G401 (cell line): ENCODE measurements around the gene SEBOX. TPM values are rescaled to one million over a fixed set of nuclear protein-coding genes. Genes with fewer than 3 reads are reported as not detected.

ENCODE experiments used
- DNase-seq: peaks from one replicate; pipeline ENCODE4 v3.0.0-alpha.2; 2015; ENCODE audit warnings: low spot score
- in situ Hi-C: cut with HindIII; loops from 2 replicates; pipeline ENCODE4 v1.10.0; 2016; ENCODE audit warnings: low sequenced_read_pairs, mixed read lengths
- total RNA-seq: library from RNA; depleted of rRNA; stranded (reverse); fragments of >200 nt; shearing (Covaris generic); gene quantifications from 2 replicates; pipeline ENCODE4 v1.2.3, GENCODE V29; 2014; rRNA removed

Gene SEBOX, protein sequence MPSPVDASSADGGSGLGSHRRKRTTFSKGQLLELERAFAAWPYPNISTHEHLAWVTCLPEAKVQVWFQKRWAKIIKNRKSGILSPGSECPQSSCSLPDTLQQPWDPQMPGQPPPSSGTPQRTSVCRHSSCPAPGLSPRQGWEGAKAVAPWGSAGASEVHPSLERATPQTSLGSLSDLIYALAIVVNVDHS
- total RNA-seq, result not detected in 2 replicates

DNA sequence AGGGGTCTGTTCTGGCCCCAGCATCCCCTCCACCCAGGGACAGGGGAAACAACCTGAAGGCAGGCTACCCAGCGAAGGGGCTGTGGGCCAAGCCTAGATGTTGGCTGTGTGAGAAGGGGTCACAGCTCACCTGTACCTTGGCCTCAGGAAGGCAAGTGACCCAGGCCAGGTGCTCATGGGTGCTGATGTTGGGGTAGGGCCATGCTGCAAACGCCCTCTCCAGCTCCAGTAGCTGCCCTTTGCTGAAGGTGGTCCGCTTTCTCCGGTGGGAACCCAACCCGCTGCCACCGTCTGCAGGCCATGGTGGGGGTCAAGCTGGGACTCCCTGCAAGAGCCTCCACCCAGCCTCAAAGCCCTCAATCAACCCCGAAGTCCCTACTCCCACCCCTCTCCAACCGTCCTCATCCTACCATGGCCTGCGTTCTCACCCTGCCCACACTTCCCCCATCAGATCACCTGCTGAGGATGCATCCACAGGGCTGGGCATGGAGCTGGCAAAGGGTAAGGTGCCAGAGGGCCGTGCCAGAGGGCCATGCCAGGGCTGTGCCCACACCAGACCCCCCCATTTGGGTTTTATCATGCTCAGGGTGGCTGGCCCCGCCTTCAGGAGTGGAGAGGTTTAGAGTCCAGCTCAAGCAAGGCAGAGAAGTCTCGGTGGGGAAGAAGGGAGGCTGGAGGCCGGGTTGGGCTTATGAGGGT lies at the start of gene SEBOX:
Gene SEBOX (minus strand): TSS at position 535 of the 699 bp plus-strand sequence. CDS start 48 bp downstream, at position 487.
- DNase-seq, result no peak
- in situ Hi-C loops, result no loop called here

DNA sequence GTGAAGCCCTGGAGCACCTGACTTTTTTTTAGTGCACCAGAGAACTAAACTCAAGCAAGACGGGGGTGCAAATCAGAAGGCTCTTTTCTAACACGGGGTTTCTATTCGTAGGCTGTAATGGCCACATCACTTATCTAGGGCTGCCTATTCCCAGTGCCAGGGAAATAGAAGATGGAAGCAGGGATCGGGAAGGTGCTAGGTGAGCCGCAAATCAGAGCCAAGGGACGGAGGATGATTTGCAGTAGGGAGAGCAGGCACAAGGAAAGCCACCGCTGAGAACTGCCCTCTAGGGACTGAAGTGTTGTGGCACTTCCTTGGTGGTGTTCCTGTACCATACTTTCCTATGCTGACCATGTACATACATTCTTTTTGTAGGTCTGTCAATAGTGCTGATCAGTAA lies 48.8 kb upstream of the SEBOX start:
- in situ Hi-C loops, result no loop called here
- no peak for DNase-seq

DNA sequence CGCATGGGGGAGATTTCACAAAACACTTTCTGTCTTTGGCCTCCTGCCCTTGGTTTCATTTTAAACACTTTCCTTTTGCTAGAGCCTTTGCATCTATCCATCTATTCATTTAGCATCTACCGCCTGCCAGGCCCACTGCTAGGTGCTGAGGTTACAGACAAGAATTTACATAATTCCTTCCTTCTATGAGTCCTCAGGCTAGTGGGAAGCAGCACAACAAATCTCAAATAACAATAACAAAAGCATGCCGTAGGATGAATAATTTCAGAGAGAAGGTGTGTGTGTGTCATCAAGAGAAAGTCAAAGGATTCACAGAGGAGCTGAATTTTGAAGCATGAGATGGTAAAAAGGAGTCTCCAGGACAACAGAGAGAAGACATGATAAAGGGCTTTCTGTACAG lies 47.1 kb upstream of the SEBOX start:
- DNase-seq, result no peak
- in situ Hi-C loops, result no loop called here

DNA sequence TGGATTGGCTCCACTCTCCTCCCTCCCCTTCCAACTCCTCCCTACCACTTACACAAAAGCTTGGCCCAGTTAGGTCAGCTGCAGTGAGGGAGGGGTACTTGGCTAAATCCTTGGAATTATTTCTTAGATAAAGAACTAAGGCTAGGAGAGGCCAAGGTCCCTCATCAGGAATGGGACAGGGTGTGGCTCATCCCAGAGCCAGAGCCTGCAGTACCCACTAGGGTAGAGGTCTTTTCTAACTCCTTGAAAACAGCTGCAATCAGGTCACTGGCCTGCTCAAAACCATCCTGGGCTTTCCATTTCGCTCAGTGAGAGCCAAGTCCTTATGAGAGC lies 42.9 kb upstream of the SEBOX start:
- no peak for DNase-seq
- in situ Hi-C loops, result no loop called here

DNA sequence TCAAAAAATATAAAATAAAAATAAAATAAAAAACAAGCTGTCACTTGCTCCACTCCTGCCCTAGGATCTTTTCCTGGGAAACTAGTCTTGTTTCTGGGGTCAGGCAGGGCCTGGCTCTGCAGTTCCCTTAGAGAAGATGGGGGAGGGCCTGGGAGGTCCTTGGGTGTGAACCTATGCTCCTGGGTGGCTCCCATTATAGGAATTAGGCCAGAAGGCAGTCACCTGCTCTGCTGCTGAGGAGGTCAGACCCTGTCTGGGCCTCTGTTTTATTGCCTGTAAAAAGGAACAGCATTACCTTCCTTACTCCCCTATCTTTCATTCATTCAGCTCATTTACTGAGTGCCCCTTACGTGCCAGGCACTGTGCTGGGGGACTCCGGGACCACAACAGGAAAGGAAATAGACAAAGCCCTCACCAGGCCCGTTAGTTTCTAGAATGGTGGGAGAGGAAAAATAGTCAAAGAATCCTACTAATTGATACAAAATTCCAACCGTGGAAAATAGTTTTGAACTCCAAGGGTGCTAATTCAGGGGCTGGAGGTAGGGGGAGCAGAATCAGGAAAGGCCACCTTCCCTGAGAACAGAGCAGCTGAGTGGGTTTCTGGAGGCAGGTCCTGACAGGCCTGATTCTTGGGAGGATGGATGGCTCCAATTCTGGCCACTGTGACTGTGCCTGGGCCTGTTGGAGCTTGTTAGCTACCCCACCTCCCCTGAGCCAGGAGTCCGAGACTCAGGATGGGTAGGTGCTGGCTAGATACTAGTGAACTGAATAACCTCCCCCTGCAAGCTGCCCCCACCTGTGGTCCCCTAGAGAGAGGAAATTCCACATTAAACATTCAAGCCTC lies 42.4 kb upstream of the SEBOX start:
- DNase-seq, result peak; percentile 60
- in situ Hi-C loops, result no loop called here

DNA sequence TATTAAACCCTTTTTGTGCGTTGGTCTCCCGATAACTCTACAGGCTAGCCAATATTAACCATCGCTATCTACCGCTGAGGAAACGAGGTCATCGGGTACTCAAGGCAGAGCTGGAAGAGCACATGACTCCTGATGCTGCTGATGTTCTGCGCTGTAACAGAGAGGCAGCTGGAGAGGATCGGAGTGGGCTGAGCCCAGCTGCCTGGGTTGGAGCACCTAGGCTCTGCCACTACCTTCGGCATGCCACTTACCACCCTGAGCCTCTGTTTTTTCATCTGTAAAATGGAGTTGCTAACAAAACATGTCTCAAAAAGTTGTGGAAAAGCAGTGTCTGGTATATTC lies 41.4 kb upstream of the SEBOX start:
- peak; percentile 43 for DNase-seq
- in situ Hi-C loops, result no loop called here

DNA sequence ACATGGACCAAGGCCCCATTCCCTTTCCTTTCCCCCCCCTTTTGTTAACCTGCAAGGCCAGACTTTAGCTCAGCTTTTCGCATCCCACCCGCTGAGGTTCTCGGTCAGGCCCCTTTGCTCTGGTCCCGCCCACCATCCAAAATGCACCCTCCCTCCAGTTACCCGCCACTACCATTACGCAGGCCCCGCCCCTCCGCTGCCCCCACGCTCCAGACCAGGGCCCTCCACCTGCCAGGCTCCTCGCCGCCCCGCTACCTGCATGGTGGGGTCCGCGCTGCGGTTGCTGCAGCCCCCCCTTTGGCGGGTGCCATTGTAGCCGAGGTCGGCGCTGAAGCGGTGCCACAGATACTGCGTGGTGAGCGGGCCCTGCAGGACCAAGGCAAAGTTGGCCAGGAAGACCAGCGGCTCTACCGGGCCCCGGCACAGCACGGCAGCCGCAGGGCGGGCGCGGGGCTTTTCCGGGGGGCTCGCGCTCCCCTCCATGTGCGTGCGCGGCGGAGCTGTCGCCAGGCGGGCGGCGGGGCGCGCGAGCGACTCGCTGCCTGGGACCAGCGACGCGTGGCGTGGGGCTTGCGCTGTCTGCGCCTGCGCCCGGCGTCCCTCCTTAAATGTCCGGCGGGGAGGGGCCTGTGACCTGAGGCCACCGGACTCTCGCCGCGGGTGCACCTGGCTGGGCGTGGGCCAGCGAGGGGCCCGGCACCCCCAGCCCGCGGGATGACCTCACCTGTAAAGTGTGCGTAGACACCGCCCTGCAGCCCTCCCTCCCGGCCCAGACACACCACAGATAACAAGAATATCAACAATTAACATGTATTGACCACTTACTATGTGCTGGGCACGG lies 40.9 kb upstream of the SEBOX start, which contains the start of gene SLC46A1:
Gene SLC46A1 (minus strand): TSS at position 581 of the 841 bp plus-strand sequence. CDS start 98 bp downstream, at position 483.
- DNase-seq, result peak; percentile 84
- in situ Hi-C loops, result no loop called here

DNA sequence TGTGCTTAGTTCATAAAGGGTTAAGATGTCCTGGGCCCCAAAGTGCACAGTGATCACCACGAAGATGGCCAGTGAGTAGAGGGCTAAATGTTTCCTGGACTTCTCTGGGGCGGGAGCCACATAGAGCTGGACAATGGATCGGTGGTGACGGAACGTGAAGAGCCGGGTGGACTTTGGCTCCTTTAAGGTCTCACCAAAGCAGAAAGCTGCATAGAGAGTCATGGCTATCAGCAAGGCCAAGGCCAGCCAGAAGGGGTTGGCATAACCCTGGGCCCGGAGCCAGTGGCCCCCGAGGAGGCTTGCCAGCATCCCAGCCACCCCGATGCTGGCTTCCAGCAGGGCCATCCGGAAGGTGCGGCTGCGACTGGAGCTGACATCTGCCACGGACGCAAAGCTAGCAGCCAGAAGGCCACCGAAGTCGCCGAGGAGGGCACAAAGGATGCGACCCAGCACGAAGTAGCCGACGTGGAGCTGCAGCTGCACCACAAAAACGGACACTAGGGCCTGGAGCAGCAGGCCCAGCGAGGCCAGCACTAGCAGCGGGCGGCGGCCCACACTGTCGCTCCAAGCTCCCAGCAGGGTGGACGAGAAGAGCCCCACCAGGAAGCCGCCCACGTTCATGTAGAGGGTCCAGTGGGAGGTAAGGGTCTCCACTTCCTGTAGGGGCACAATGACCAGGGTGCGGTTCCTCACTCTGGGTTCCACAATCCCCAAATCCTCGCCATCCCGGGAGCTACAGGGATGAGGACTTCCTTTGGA lies 40.0 kb upstream of the SEBOX start:
- in situ Hi-C loops, result no loop called here
- DNase-seq, result peak; percentile 64

DNA sequence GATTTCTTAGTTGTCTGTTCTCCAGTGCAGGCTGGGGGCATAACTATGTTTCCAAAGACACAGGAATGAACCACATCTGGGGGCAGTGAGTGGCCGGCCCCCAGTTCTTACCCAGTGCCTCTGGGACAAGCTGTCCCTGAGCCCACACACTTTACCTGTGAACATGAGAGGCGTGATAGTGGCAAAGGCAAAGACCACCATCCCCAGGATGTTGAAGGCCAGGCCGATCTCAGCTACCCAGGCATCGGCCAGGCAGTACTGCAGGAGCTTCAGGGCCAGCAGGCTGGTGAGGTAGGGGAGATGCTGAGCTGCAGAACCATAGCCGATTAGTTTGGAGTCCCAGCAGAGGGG lies 39.4 kb upstream of the SEBOX start:
- no peak for DNase-seq
- in situ Hi-C loops, result no loop called here

DNA sequence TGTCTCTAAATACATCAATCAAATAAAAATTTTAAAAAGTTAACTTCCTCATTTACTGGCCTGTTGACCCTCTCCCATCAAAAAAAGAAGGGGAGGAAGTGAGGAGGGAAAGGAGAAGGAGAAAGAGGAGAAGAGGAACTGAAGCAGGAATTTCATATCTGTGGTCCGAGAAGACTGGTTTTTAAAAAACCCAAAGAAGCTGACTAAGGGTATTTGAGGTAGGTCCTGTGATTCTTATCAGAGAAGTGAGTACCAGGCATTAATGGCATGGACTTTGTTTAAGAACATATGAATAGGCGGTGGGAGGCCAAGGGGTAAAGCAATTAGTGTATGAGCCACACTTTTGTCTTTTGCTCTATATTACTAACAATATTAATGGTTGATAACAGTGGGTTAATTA lies 39.0 kb upstream of the SEBOX start:
- no peak for DNase-seq
- in situ Hi-C loops, result no loop called here

DNA sequence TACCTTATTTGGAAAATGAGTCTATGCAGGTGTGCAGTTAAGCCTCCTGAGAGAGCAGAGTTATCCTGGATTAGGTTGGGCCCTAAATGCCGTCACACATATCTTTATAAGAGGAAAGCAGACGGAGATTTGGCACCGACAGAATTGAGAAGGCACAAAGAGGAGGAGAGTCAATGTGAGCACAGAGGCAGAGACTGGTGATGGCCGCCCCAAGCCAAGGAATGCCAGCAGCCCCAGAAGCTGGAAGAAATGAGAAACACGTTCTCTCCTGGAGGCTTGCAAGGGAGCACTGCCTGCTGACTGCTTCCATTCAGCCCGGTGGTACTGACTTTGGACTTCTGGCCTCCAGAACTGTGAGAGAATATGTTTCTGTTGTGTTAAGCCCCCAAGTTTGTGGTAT lies 37.8 kb upstream of the SEBOX start:
- in situ Hi-C loops, result no loop called here
- no peak for DNase-seq

DNA sequence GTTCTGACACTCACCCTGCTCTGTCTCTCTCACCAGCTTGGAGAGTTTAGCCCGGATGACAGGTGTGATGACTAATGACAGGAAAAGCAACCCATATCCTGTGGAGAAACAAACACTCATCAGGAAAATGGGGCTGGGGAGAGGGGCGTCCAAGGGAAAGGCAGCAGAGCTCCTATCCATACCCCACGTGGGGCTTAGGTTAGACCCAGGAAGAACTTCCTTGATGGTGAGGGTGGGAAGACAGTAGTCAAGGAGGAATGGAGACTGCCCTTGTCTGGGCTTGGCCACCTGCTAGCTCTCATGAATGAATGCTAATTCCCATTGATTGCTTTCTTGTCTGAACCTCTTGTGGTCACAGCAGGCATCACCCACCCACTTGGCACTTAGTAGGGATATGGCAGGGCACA lies 37.2 kb upstream of the SEBOX start:
- DNase-seq, result no peak

DNA sequence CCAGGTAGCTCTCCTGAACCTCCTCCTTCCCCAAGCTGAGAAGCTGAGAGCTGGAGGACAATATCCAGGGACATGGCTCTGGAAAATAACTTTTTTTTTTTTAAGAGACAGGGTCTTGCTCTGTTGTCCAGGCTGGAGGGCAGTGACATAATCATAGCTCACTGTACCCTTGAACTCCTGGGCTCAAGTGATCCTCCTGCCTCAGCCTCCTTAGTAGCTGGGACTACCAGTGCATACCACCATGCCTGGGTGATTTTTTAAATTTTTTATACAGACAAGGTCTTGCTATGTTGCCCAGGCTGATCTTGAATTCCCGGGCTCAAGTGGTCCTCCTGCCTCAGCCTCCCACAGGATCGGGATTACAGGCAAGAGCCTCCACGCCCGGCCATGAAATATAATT lies 34.8 kb upstream of the SEBOX start:
- in situ Hi-C loops, result no loop called here
- no peak for DNase-seq

More for the DNA sequence above, 37.2 kb upstream of the SEBOX start:
- in situ Hi-C loops, result no loop called here

DNA sequence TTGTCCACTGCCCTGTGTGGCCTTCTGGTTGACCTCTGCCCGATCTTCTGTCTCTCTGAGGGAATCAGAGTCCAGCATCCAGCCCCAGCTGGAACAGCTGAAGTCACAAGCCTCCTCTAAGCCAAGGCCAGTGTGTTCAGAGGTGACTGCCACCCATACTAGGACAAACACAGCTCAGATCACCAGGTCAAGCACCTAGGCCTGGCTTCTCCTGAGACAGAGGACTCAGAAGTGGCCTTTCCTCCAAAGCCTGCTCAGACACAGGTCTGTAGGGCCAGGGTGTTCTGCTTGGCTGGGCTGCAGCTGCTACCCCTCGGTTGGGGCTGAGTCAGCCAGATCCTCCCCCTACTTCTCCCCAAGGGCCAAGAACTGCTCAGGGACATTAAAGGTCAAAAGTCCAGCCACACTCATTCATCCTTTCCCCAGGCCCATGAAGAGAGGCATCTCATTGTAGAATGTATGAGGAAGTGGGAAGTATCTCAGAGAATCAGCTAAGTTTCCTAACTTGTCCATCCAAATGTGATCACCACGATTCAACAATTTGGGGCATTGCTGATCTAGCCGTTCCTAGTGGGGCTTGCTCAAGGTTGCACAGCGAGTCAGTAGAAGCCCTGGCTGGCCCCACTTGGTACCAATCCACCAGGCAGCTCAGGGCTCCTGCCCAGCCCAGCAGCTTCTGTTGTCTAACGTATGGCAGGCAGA lies 33.4 kb upstream of the SEBOX start:
- no peak for DNase-seq
- in situ Hi-C loops, result no loop called here

DNA sequence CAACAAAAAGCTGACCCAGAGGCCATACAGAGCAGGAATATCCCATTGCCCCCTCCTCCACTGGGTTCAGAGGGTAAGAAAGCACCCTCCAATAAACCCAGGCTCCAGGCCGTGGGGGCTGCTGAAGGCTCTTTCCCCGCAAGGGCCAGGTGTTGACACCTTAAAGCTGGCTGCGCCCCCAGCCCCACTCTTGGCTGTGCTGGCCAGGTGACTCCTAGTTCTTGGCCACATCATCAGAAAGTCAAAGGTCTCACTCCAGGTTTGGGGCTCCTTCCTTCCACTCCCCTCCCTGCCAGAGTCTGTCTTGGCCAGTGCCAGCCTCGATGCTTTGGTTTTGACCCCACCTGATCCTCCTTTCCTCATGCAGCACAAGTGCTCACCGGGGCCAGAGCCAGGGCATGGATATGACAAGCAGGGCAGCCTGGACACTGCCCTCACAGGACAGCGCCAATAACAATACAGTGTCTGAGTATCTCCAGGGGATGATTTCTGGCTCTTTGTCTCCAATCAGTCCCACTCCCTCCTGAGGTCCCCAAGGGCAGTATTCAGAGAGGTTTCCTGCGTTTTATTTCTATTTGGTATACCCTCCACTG lies 32.8 kb upstream of the SEBOX start:
- in situ Hi-C loops, result no loop called here

DNA sequence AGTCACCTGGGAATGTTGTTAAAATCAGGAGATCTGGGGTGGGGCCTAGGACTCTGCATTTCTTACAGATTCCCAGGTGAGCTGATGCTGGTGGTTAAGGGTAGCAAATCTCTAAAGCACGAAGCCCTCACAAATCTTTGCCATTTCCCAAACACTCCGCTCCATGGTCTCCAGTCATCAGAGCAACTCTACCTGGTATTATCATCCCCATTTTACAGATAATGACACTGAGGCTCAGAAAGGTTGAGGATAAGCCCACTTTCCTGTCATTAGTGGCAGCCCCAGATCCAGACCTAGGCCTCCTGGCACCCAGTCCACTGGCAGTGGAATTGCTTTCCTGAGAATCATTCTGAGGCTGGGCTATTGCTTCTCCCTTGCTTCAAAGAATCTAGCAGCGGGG lies 32.3 kb upstream of the SEBOX start:
- no peak for DNase-seq
- in situ Hi-C loops, result no loop called here

More for the DNA sequence above, 32.8 kb upstream of the SEBOX start:
- no peak for DNase-seq

DNA sequence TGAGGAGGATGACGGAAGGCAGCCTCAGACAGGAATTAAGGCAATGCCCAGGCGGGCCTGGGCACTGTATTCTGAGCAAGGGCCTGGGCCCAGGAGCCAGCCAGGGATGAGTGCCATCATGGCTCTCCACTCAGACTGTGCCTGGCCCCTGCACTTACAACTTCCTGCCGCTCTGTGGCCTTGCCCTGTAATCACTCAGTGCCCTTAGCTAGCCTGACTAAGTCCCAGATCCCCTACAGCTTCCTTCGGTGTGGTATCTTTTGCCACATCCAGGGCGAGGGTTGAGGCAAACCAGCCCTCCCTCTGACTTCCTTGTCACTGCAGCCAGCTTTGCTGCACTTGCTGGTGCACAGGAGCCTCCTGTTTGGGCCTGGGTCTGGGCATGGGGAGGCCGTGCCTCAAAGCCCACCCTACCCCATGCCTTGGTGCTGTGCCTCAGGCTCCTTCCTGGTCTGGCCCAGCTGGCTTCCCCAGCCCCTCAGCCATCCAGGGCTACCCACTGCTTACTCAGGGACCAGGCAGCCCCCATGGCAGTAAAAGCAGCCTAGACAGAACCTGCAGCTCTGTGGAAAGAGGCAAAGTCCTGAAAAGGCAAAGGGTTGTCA lies 31.7 kb upstream of the SEBOX start:
- DNase-seq, result no peak
- in situ Hi-C loops, result no loop called here

DNA sequence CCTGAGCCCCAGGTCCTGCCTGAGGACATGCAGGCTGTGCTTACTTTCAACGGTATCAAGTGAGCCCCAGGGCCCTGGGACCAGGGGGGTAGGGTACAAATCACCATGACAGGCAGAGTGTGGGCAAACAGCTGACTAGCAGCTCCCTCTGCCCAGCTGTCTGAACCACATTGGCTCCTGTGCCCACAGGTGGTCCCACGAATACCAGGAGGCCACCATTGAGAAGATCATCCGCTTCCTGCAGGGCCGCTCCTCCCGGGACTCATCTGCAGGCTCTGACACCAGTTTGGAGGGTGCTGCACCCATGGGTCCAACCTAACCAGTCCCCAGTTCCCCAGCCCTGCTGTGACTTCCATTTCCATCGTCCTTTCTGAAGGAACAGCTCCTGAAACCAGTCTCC lies 31.0 kb upstream of the SEBOX start:
- in situ Hi-C loops, result no loop called here
- no peak for DNase-seq
